Astrocyte (in vitro differentiated cells and primary cell): ENCODE results near the gene PRG3.

Source experiments
- CTCF ChIP-seq: IDR thresholded peaks from 2 replicates; pipeline ENCODE4 v1.5.1; 2011; ENCODE audit warnings: low read depth, mild to moderate bottlenecking, inconsistent platforms, low read length, moderate library complexity; ENCODE audit not compliant: insufficient read depth
- EZH2 ChIP-seq: IDR thresholded peaks from 2 replicates; pipeline ENCODE4 v1.6.1; 2012; ENCODE audit warnings: mild to moderate bottlenecking, low read length, inconsistent platforms; ENCODE audit not compliant: insufficient read depth

DNA sequence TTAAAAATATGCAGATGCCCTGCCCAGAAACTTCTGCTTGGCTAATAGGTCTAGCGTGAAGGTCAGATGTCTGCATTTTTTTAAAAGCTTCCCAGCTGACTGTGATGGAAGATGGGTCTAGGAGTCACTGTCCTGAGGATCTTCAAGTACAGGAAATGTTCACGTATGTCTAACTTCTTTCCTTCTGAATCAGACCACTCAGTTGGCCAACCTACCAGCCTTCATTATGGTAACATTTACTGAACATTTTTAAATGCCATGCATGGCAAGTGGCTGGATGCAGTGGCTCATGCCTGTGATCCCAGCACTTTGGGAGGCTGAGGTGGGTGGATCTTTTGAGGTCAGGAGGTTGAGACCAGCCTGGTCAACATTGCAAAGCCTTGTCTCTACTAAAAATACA, 10.6 kb upstream of the PRG3 start:
- no peak for TF ChIP-seq EZH2
- TF ChIP-seq CTCF: no peak
